EH (cell line): Measurements from ENCODE around the gene ITPR2.
"Not testable (repeated sequence)": the region's sequence is repeated elsewhere in the genome, so short reads cannot be mapped to it uniquely, and the experiment has no call there.

Source experiments
- DNase-seq: peaks from one replicate; pipeline ENCODE4 v3.0.0-alpha.2; 2015; ENCODE audit warnings: low read depth

ITPR2 gene

DNA sequence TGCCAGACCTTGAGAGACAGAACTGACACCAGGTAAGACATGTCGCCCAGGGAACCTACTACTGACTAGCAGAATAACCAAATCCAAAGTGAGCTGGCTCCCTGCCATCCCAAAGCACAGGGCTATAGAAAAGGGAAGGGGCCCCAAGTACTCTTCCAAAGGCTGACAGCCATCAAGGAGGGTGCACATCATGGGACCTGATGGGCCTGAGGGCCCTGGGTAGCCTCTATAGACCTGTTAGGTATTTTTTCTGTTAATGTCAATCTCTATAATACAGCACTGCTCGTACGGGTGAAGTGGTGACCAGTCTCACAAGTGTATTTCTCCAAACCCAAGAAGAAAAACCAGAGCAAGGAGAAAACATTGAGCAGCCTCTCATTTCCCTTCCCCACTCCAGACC, 171.6 kb downstream of the ITPR2 start:
- DNase-seq: no peak

DNA sequence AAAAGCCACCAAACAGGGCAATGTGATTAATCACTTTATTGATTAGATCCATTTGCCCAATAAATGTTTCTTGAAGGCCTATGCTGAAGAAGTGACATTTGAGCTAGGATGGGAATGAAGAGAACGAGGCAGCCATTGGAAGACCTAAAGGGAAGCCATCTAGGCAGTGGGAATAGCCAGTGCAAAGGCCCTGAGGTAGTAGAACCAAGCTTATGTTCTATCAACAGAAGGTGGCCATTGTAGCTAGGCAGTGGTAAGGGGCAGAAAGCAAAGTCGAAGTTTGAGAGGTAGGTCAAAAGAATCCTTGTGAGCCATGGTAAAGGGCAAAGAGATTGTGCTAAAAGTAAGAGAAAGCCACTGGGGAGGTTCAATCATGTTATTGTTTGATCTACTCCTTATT, 173.1 kb downstream of the ITPR2 start:
- DNase-seq: no peak

DNA sequence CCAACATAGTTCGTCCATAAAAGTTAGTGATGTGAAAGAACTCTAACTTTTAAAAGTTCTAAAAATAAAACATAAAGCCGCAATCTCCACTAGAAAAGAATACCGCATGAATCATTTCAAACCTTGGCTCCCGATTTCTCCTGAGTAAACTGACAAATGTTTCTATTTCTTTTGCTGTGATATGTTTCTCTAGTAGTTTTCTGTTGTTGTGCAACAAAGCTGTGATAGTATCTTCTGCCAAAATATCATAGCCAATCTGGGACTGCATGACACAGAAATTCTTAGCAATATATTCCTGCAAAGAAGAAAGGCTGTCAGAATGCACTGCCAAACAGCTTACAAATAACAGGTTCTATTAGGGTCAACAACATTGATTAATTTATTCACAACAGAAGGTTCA, 174.0 kb downstream of the ITPR2 start:
- peak; percentile 27 for DNase-seq

DNA sequence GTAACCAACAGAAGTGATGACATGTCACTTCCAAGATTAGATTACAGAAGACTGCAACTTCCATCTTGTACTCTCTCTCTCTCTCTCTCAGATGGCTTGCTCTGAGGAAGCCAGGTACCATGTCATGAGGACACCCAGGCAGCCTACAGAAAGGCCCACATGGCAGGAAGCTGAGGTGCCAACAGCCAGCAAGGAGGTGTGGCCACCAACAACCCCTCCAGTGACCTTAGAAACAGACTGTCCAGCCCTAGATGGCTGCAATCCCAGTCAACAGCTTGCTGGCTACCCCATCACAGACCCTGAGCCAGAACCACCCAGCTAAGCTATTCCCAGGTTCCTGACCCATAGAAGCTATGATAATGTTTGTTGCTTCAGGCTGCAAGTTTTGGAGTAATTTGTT, 178.4 kb downstream of the ITPR2 start:
- DNase-seq: no peak

DNA sequence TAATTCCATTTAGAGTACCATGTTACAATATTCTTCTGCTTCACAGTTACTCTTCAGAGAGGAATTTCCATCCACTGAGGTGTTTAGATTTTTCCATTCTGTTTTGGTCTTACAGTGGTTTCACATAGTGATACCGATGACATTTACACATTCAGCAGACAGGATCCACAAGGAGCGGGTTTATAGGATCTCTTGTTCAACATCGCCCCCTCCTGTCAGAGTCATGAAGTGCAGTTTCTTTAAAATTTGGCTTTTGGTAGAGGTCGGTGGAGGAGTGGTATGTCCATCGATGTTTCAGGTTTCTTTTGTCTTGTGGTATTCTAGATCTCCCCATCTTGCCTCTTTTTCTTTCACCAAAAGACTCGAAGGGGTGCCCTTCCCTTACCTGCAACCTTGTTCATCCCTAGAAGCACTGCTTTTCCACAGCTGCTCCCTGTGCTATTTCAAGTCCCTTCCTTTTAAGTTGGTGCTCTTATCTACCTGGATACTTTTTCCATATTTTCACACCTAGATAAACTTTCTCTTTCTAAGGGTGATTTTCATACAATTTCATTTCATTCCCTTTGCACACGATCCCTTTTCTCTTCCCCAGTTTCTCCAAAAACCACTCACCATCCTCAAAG, 181.3 kb downstream of the ITPR2 start:
- peak; percentile 80 for DNase-seq

DNA sequence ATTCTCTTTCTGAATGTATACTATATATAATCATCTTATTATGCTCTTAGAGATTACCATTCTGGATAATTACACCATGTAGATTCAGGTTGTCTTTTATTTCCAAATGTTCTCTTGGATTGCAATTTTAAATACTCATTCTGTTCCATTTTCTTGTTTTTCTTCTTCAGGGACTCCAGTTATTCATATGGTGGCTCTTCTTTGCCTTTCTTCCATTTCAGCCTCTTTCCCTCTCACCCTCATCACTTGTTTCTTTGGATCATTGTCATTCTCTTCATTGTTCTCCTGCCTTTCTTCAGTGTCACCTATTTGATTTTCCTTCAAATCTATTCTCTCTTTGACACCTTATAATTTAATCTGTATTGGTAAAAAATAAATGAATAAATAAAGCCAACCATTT, 182.0 kb downstream of the ITPR2 start:
- no peak for DNase-seq

DNA sequence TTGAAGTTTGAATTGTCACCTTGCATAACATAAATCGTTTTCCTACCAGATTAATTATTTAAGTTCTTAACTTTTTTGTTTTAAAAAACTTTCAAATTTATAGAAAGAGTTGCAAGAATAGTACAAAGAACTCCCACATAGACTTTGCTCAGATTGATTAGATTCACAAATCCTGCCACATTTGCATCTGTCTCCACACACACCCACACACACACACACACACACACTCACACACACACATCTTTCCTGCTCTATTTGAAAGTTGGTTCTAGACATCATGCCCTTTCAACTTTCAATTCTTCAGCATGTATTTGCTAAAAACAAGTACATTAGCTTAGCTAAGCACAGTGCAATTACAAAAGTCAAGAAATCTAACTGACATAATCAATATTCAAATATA, 184.0 kb downstream of the ITPR2 start:
- DNase-seq: no peak

DNA sequence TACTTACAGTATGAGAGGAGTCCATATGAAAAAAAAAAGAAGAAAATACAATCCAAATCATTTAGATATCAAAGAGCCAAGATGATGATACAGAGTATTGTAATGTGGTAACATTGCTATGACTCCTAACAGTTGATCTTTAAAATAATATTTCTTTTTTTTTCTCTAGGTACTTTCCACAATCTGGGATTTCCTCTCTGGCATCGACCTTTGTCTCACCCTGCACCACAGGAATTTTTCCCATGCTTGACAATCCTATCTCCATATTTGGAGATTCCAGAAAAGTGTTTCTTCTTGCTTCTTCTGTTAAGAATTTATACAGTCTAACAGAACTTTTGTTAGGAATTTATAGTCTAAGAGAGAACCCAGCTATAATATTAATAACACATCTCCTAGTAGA, 184.4 kb downstream of the ITPR2 start:
- DNase-seq: peak; percentile 97

DNA sequence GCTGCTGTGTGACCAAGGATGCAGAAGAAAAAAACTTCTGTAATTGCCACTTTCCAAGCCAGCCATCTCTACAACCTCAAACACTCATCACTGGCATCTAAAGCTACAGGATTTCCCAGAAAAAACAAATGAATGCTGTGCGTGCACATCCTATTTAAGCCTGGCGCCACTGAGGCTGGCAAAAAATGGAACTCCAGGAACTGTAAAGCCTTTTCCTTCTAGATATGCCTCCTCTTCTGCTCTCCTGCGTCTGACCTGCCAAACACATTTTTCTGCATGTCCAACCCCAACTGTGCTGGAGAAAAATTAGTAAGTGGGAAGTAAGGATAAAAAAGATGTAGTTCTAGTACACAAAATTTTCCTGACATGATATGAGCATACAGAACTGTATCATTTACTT, 184.9 kb downstream of the ITPR2 start:
- no peak for DNase-seq

DNA sequence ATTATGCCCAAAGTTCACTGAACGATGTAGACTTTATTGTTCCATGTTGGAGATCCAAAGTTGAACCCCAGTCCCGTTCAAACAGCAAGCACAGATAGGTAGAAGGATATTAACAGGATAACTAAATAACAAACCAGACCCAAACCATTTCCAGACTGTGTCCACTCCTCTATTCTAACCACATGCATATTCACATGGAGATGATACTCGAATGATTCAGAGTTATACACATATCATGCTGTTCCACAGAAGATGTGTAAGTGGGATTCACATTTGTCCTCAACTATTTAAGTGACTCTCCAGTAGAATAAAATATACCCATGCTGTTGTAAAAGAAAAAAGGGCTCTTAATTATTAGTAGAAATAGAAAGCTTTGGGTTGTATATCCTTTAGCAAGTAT, 185.9 kb downstream of the ITPR2 start:
- DNase-seq: peak; percentile 34

DNA sequence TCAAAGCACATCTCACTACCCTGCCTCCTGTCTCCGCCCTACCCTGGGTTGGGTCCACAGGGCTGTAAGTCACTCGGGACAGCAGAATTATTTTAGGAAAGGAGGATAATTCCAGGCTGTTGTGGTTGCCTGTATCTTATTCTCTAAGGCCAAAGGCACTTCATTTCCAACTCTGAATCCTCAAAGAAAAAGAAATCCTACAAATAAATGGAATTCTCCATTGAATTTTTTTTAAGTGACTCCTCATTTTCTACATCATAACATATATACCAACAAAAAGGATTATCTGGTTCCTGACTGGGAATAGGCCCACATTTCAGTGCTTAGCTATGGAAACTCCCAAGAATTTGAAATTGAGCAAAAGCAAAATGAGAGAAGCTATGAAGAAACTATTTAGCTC, 186.4 kb downstream of the ITPR2 start:
- DNase-seq: peak; percentile 64

DNA sequence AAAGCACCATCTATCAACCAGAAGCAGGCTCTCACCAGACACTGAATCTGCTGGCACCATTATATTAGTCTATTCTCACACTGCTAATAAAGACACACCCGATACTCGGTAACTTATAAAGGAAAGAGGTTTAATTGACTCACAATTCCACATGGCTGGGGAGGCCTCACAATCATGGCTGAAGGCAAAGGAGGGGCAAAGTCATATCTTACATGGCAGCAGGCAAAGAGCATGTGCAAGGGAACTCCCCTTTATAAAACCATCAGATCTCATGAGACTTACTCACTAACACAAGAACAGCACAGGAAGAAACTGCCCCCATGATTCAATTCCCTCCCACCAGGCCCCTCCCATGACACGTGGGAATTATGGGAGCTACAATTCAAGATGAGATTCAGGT, 188.6 kb downstream of the ITPR2 start:
- DNase-seq: not testable (repeated sequence)

DNA sequence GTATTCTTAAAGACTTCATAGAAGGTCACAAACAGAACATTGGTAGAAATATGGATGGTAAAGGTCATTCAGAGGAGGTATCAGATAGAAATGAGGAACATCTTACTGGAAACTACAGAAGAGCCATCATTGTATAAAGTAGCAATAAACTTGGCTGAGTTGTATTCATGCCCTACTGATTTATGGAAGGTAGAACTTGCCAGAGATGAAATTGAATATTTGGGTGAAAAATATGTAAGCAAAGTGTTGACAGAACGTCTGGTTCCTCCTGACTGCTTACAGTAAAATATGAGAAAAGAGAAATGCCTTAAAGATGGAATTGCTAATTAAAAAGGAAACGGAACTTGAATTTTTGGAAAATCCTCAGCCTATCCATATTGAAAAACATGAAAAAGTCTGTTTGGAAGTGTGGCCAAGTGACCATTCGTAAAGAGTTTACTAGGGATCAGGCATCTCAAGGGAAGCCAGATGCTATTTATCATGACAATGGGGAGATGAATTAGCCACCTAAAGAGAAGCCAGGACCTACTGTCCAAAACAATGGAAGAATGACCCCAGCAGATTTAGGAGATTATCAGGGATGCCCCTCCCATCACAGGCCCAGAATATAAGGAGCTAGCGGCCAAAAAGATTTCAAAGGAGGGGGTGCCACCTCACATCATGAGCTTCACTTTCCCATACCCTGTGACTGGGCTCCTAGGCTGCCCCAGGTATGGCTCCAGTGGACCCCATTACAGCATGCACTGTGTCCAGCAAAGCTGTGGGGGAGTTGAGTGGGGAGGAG, 189.3 kb downstream of the ITPR2 start:
- DNase-seq: no peak

DNA sequence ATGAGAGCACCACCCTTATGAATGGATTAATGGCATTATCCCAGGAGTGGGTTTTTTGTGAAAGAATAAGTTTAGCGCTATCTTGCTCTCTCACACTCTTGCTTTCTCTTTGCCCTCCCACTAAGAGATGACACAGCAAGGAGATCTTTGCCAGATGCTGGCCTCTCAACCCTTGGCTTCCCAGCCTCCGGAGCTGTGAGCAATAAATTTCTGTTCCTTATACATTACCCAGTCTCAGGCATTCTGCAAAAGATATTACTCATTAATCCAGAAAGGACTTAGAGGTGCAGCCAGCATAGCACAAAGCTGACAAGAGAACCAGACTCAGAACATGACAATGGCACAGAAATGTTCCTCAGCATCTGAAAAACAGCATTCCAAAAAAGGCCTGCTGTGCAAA, 190.6 kb downstream of the ITPR2 start:
- DNase-seq: peak; percentile 68

DNA sequence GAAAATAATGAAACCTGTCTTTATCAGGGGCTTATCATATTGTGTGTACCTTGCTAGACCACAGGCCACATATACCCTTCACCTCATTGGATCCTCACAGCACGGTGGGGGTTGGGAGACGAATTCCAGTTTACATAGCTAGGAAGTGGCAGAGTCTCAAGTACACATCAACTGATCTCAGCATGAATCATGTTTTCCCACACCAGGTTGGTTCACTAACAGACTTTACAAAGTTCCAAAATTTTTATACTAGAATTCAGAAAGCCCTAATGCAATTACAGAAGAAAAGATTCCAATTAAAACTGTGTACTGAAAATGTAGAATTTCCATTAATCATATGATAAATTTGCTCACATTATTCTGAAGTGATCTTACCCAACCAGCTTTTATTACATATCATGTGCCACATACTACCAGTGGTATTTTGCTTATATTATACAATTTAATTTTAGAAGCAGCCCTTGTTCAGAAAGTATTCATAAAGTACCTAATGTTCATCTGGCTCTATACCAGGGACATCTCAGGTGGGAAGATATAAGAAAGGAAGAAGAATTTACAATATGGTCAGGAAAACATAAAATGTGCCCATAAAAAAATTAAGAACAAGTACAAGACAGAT, 196.2 kb downstream of the ITPR2 start:
- peak; percentile 72 for DNase-seq

DNA sequence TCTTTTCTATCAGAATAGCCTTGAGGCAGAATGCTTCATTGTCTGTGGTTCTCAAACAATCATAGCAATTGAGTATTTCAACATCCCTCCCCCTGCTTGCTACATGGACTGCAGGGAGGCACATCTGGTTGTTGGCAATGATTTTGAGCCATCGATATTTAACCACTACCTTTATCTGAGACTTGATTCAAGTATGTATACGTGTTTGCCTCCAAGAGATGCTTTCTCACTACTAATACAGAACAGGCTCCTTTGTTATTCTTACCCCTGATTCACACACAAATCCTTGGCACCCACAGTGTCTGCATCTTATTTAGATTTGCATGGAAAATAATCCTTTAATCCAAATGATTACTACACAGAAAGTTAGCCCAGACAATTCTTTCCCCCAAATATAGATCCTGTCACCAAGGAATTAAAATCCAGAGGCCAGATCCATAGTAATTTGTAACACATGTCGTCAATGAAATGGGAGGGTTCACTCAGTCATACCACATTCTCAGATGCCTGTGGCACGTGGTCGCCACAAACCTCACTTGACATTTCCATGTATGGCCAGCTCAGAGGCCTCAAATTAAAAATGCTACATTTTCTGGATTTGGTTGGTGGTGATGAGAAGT, 199.3 kb downstream of the ITPR2 start:
- peak; percentile 90 for DNase-seq

DNA sequence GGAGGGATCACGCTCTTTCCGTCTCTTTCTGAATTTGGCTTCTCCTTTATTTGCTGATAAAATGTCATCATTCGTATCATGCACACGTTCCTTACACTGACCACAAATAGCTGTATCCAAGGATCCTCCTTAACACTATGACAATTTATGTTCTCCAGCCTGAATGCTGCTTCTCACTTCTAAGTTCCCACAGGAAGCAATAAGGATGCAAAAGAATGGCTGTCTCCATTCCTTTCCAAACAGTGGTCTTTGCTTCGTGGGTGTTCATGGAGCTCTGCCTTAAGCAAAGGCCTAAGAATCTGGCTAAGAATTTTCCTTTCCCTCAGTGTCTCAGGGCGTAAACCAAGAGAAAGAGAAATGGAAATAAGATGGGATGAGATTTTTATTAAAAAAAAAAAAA, 200.2 kb downstream of the ITPR2 start:
- DNase-seq: peak; percentile 21

DNA sequence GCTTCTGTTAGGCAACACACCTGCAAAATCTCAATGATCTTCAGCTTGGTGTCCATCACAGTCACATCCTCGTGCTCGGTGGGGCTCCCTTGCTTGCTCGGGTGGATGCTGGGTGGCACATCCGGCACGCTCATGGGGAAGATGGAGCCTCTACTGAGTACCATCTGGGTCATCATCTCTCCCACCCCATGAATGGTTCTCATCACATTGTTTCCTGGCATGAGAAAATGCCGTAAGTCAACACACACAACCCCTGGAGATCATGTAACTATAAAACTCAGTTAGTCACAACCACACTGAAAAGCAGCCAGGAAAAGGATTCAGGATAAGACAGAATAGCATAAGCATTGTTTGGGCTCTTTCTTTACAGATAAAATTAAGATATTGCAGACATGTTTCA, 201.1 kb downstream of the ITPR2 start:
- peak; percentile 82 for DNase-seq

DNA sequence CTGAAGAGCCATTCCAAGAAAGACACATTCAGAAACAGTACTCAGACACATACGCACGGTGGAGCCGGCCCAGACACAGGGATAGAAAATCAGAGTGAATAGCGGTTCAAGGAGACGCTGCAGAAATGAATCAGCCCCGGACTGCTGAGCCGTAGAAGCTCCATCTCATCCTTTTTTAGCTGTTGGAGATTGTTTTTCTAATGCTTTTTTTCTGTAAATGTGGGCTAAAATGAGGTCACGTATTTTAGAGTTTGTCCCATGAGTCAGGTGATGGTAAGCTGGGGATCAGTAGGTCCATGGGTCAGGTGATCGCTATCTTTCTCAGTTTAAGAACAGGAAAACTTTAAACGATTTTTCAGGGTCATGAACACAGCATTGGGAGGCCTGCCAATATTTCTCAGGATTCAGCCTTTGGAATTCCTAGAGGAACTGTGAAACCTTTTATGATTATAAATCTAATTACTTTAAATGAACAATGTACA, 202.4 kb downstream of the ITPR2 start:
- peak; percentile 95 for DNase-seq

DNA sequence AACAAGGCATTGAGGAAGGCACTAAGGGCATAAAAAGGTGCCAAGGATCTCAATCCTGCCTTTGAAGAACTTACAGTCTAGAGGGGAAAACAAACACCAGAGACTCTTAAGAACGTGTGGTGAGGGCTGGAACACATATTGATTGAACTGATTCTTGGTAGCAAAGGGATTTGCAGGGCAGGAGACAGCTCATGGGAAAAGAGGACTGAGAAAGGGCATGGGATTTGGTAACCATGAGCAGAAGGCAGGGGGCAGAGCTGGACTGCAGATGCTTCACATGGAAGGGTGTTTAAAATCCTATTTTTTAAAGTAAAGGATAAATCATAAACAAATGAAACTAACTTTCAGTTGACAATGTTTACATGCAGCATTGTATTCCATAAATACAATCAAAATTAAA, 203.1 kb downstream of the ITPR2 start:
- DNase-seq: peak; percentile 58

DNA sequence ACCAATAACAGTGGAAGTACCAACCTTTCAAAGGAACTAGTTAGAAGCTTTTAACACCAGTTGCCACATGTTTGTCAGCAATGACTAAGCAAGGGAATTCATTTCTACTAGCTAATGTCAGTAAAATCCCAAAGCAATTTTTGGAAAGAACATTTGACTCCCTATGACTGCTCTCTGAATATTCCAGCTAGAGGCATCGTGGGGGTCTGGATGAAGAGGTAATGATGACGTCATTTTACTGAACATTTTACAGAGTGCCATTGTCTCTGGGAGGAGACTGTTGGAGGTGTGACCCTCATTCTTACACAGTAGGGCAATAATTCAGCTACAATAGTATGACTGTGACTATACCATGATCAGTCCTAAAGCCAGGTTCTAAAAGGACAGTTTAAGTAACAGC, 204.8 kb downstream of the ITPR2 start:
- DNase-seq: peak; percentile 59

DNA sequence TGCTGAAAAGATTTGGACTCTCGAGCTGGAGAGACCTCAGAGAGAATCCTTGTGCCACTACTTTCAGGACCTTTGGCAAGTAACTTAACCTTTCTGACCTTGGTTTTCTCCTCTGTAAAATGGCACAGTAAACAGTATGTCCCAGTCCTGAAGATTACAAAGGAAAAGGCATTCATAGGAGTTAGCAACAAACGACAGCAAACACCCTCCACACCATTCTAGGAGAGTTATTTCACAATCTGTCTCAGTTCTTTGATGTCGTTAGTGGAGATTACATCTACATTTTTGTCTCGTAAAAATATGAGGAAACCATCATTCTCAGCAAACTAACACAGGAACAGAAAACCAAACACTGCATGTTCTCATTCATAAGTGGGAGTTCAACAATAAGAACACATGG, 205.7 kb downstream of the ITPR2 start:
- DNase-seq: peak; percentile 44

DNA sequence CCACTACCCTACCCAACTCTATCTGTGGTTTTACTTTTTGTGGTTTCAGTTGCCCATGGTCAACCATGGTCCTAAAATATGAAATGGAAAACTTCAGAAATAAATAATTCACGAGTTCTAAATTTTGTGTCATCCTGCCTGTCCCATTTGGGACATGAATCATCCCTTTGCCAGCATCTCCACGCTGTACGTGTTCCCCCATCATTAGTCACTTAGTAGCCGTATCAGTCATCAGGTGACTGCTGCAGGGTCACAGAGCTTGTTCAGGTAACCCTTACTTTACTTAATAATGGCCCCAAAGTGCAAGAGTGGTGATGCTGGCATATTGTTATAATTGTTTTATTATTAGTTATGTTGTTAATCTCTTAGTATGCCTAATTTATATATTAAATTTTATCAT, 209.9 kb downstream of the ITPR2 start:
- no peak for DNase-seq
